Activated T-helper 2 cell treated with anti-CD3 and anti-CD28 coated beads, Interferon-gamma antibody, Interleukin-2, Interleukin-4, amounts not matched to agents 10 μg/mL and 5 μg/mL and 100 μg/mL, durations not matched to agents 14 hours and 24 hours and 36 hours (primary cell): Measurements from ENCODE around the gene PADI4. TPM values are rescaled to one million over a fixed set of nuclear protein-coding genes. Genes with fewer than 3 reads are reported as not detected.

ENCODE experiments used
- DNase-seq: peaks from one replicate; pipeline ENCODE4 v3.0.0; 2021; ENCODE audit warnings: low spot score
- H3K27ac Mint-ChIP-seq: one replicate; pipeline ENCODE4 v1.8.0; 2021; ENCODE audit warnings: mixed read lengths
- H3K27me3 Mint-ChIP-seq: one replicate; pipeline ENCODE4 v1.8.0; 2021; ENCODE audit warnings: low read depth, mixed read lengths
- H3K36me3 Mint-ChIP-seq: one replicate; pipeline ENCODE4 v1.8.0; 2021; ENCODE audit warnings: low read depth, mixed read lengths
- H3K4me1 Mint-ChIP-seq: one replicate; pipeline ENCODE4 v1.8.0; 2021; ENCODE audit warnings: low read depth, mixed read lengths
- H3K4me3 Mint-ChIP-seq: one replicate; pipeline ENCODE4 v1.8.0; 2021; ENCODE audit warnings: low read depth, mild to moderate bottlenecking, moderate library complexity, mixed read lengths
- H3K9me3 Mint-ChIP-seq: one replicate; pipeline ENCODE4 v1.8.0; 2021; ENCODE audit warnings: mixed read lengths
- intact Hi-C: fragments of 100-400 bp; cut with micrococcal nuclease; formaldehyde crosslinking; loops from one replicate; pipeline ENCODE4 v1.15.1; 2023
- total RNA-seq: library from RNA; stranded (reverse); gene quantifications from 2 replicates; pipeline ENCODE4 v1.2.3, GENCODE V29; 2022

Gene PADI4
- total RNA-seq, 1 donor from 2014 or later: not detected

GRCh38 chr1:17273096-17273495 lies 34.9 kb upstream of the PADI4 start:
- no peak for DNase-seq
- Mint-ChIP-seq H3K36me3 (no peaks in the 10 kb centered on the region), H3K27me3 (no peaks in the 10 kb centered on the region), H3K4me3 (no peak overlapping the region), H3K9me3 (no peaks in the 10 kb centered on the region), H3K4me1 (no peaks in the 10 kb centered on the region), H3K27ac (no peak overlapping the region)
- intact Hi-C loops: no loop called here

GRCh38 chr1:17274186-17275170 lies 33.5 kb upstream of the PADI4 start:
- Mint-ChIP-seq H3K4me1 (no peaks in the 10 kb centered on the region), H3K36me3 (no peaks in the 10 kb centered on the region), H3K9me3 (no peaks in the 10 kb centered on the region), H3K27me3 (no peaks in the 10 kb centered on the region), H3K27ac (no peak overlapping the region), H3K4me3 (no peak overlapping the region)
- intact Hi-C loops: no loop called here
- peak; percentile 19 for DNase-seq

- Mint-ChIP-seq H3K9me3 (no peaks in the 10 kb centered on the region), H3K36me3 (no peaks in the 10 kb centered on the region), H3K4me3 (no peak overlapping the region), H3K4me1 (no peaks in the 10 kb centered on the region), H3K27ac (no peak overlapping the region), H3K27me3 (no peaks in the 10 kb centered on the region)
- no peak for DNase-seq
- intact Hi-C loops: no loop called here
Observed at GRCh38 chr1:17276568-17276967, 31.4 kb upstream of the PADI4 start.

GRCh38 chr1:17277511-17278159 lies 30.4 kb upstream of the PADI4 start:
- intact Hi-C loops: no loop called here
- Mint-ChIP-seq H3K4me1 (no peaks in the 10 kb centered on the region), H3K9me3 (no peaks in the 10 kb centered on the region), H3K27ac (no peak overlapping the region), H3K36me3 (no peaks in the 10 kb centered on the region), H3K4me3 (no peak overlapping the region), H3K27me3 (peaks cover 6% of the 10 kb centered on the region)
- DNase-seq: no peak

- no peaks in the 10 kb centered on the region for H3K36me3 Mint-ChIP-seq
- no peak overlapping the region for H3K4me3 Mint-ChIP-seq
- intact Hi-C loops: no loop called here
- H3K9me3 Mint-ChIP-seq: no peaks in the 10 kb centered on the region
- no peak overlapping the region for H3K27ac Mint-ChIP-seq
- H3K27me3 Mint-ChIP-seq: peaks cover 6% of the 10 kb centered on the region
- no peak for DNase-seq
- no peaks in the 10 kb centered on the region for H3K4me1 Mint-ChIP-seq
Observed at GRCh38 chr1:17278996-17279830, 28.8 kb upstream of the PADI4 start.

- Mint-ChIP-seq H3K9me3 (no peaks in the 10 kb centered on the region), H3K27ac (no peak overlapping the region), H3K4me3 (no peak overlapping the region), H3K27me3 (peaks cover 6% of the 10 kb centered on the region), H3K36me3 (no peaks in the 10 kb centered on the region), H3K4me1 (no peaks in the 10 kb centered on the region)
- no peak for DNase-seq
- intact Hi-C loops: no loop called here
Observed at GRCh38 chr1:17280436-17280835, 27.6 kb upstream of the PADI4 start.

GRCh38 chr1:17280894-17281293 lies 27.1 kb upstream of the PADI4 start:
- no peaks in the 10 kb centered on the region for H3K36me3 Mint-ChIP-seq
- no peak overlapping the region for H3K27ac Mint-ChIP-seq
- no peaks in the 10 kb centered on the region for H3K4me1 Mint-ChIP-seq
- H3K4me3 Mint-ChIP-seq: no peak overlapping the region
- H3K27me3 Mint-ChIP-seq: peaks cover 6% of the 10 kb centered on the region
- no peaks in the 10 kb centered on the region for H3K9me3 Mint-ChIP-seq
- intact Hi-C loops: no loop called here
- DNase-seq: no peak

GRCh38 chr1:17281775-17282181 lies 26.2 kb upstream of the PADI4 start:
- no peak overlapping the region for H3K4me3 Mint-ChIP-seq

GRCh38 chr1:17282836-17283235 lies 25.2 kb upstream of the PADI4 start:
- intact Hi-C loops: no loop called here
- Mint-ChIP-seq H3K9me3 (no peaks in the 10 kb centered on the region), H3K27ac (no peak overlapping the region)

More at GRCh38 chr1:17281775-17282181, 26.2 kb upstream of the PADI4 start:
- no peaks in the 10 kb centered on the region for H3K9me3 Mint-ChIP-seq
- H3K27ac Mint-ChIP-seq: no peak overlapping the region
- no peaks in the 10 kb centered on the region for H3K36me3 Mint-ChIP-seq
- DNase-seq: no peak
- peaks cover 6% of the 10 kb centered on the region for H3K27me3 Mint-ChIP-seq
- no peaks in the 10 kb centered on the region for H3K4me1 Mint-ChIP-seq
- intact Hi-C loops: no loop called here

GRCh38 chr1:17286646-17287045 lies 21.4 kb upstream of the PADI4 start:
- H3K36me3 Mint-ChIP-seq: no peaks in the 10 kb centered on the region
- no peaks in the 10 kb centered on the region for H3K9me3 Mint-ChIP-seq
- no peak overlapping the region for H3K4me3 Mint-ChIP-seq
- no peak for DNase-seq
- peaks cover 8% of the 10 kb centered on the region for H3K27me3 Mint-ChIP-seq
- H3K4me1 Mint-ChIP-seq: no peaks in the 10 kb centered on the region
- intact Hi-C loops: no loop called here
- no peak overlapping the region for H3K27ac Mint-ChIP-seq

More at GRCh38 chr1:17282836-17283235, 25.2 kb upstream of the PADI4 start:
- Mint-ChIP-seq H3K4me3 (no peak overlapping the region), H3K36me3 (no peaks in the 10 kb centered on the region), H3K4me1 (no peaks in the 10 kb centered on the region), H3K27me3 (peaks cover 6% of the 10 kb centered on the region)
- DNase-seq: no peak

- H3K36me3 Mint-ChIP-seq: no peaks in the 10 kb centered on the region
- H3K9me3 Mint-ChIP-seq: no peaks in the 10 kb centered on the region
- H3K4me3 Mint-ChIP-seq: no peak overlapping the region
- no peak overlapping the region for H3K27ac Mint-ChIP-seq
- no peak for DNase-seq
- intact Hi-C loops: no loop called here
- no peaks in the 10 kb centered on the region for H3K4me1 Mint-ChIP-seq
- peaks cover 2% of the 10 kb centered on the region for H3K27me3 Mint-ChIP-seq
Observed at GRCh38 chr1:17287130-17287776, 20.7 kb upstream of the PADI4 start.

- DNase-seq: no peak
- Mint-ChIP-seq H3K27me3 (peaks cover 4% of the 10 kb centered on the region), H3K9me3 (no peaks in the 10 kb centered on the region), H3K27ac (no peak overlapping the region), H3K4me1 (no peaks in the 10 kb centered on the region), H3K4me3 (no peak overlapping the region), H3K36me3 (no peaks in the 10 kb centered on the region)
- intact Hi-C loops: no loop called here
Observed at GRCh38 chr1:17289721-17290120, 18.3 kb upstream of the PADI4 start.
